Measurements from ENCODE around the gene GANAB. TPM values are rescaled to one million over a fixed set of nuclear protein-coding genes. Genes with fewer than 3 reads are reported as not detected.

The GANAB gene
- total and polyA plus RNA-seq, 4 donors = 45.2 to 209 (median 148) TPM

DNA sequence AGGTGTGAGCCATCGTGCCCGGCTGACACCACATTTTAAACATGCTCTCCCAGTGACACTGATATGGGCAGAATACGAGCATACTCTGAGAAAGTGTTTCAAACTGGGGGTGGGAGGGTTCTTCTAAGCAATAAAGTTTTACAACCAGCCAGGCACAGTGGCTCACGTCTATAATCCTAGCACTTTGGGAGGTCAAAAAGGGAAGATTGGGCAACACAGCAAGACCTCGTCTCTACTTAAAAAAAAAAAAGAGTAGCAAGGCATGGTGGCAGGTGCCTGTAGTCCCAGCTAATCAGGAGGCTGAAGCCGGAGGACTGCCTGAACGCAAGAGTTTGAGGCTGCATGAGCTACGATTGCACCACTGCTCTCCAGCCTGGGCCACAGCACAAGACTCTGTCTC is 2.2 kb downstream of the GANAB start:
- Histone ChIP-seq H3K27ac (ENCODE audit: low read depth in 1 of 2, low read length in 2 of 2) (no peak overlapping the region), H3K4me3 (ENCODE audit: low read depth in 1 of 3, low read length in 3 of 3) (no peak overlapping the region), H3K36me3 (ENCODE audit: control insufficient read depth in 4 of 4, insufficient read depth in 3 of 4, low read depth in 1 of 4, low read length in 3 of 4) (peaks cover 0 to 11% (median 5%) of the 10 kb centered on the region in 4 donors)

GRCh38 chr11:62632492-62632891 is 13.9 kb downstream of the GANAB start:
- TF ChIP-seq, protein P1, sequence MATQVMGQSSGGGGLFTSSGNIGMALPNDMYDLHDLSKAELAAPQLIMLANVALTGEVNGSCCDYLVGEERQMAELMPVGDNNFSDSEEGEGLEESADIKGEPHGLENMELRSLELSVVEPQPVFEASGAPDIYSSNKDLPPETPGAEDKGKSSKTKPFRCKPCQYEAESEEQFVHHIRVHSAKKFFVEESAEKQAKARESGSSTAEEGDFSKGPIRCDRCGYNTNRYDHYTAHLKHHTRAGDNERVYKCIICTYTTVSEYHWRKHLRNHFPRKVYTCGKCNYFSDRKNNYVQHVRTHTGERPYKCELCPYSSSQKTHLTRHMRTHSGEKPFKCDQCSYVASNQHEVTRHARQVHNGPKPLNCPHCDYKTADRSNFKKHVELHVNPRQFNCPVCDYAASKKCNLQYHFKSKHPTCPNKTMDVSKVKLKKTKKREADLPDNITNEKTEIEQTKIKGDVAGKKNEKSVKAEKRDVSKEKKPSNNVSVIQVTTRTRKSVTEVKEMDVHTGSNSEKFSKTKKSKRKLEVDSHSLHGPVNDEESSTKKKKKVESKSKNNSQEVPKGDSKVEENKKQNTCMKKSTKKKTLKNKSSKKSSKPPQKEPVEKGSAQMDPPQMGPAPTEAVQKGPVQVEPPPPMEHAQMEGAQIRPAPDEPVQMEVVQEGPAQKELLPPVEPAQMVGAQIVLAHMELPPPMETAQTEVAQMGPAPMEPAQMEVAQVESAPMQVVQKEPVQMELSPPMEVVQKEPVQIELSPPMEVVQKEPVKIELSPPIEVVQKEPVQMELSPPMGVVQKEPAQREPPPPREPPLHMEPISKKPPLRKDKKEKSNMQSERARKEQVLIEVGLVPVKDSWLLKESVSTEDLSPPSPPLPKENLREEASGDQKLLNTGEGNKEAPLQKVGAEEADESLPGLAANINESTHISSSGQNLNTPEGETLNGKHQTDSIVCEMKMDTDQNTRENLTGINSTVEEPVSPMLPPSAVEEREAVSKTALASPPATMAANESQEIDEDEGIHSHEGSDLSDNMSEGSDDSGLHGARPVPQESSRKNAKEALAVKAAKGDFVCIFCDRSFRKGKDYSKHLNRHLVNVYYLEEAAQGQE (IDR thresholded peaks at IDR 0.05) = no peak
- TF ChIP-seq, protein P2, sequence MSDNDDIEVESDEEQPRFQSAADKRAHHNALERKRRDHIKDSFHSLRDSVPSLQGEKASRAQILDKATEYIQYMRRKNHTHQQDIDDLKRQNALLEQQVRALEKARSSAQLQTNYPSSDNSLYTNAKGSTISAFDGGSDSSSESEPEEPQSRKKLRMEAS (IDR thresholded peaks at IDR 0.05) = no peak
- TF ChIP-seq GABPA (IDR thresholded peaks at IDR 0.05 in 1 of 2, conservative IDR thresholded peaks at IDR 0.05 in 1 of 2) = no peak
- TF ChIP-seq FOXA2 (IDR thresholded peaks at IDR 0.05) = no peak
- TF ChIP-seq EGR1 (IDR thresholded peaks at IDR 0.05; ENCODE audit: low read depth in 2 of 2) = no peak
- no peak for TF ChIP-seq HNF4A (conservative IDR thresholded peaks at IDR 0.05)
- TF ChIP-seq, protein P3, sequence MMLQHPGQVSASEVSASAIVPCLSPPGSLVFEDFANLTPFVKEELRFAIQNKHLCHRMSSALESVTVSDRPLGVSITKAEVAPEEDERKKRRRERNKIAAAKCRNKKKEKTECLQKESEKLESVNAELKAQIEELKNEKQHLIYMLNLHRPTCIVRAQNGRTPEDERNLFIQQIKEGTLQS (IDR thresholded peaks at IDR 0.05) = no peak
- no peak for TF ChIP-seq YY1 (IDR thresholded peaks at IDR 0.05)
- TF ChIP-seq RXRA (IDR thresholded peaks at IDR 0.05) = no peak
- TF ChIP-seq RAD21 (IDR thresholded peaks at IDR 0.05) = no peak
- no peak for TF ChIP-seq FOXA1 (IDR thresholded peaks at IDR 0.05)
- TF ChIP-seq JUND (IDR thresholded peaks at IDR 0.05) = no peak
- no peak for TF ChIP-seq ZBTB33 (IDR thresholded peaks at IDR 0.05)
- TF ChIP-seq TAF1 (conservative IDR thresholded peaks at IDR 0.05) = no peak
- Histone ChIP-seq H3K4me3 (ENCODE audit: low read depth in 1 of 3, low read length in 3 of 3) (no peak overlapping the region), H3K36me3 (ENCODE audit: control insufficient read depth in 4 of 4, insufficient read depth in 3 of 4, low read depth in 1 of 4, low read length in 3 of 4) (peaks cover 40 to 78% (median 74%) of the 10 kb centered on the region in 4 donors), H3K27ac (ENCODE audit: low read depth in 1 of 2, low read length in 2 of 2) (no peak overlapping the region), H3K27me3 (ENCODE audit: control insufficient read depth in 4 of 4, insufficient read depth in 4 of 4, low read length in 3 of 4) (no peaks in the 10 kb centered on the region), H3K9ac (ENCODE audit: low read depth in 1 of 2, low read length in 2 of 2) (no peak overlapping the region), H3K4me1 (ENCODE audit: control insufficient read depth in 4 of 4, insufficient read depth in 4 of 4, low read length in 3 of 4) (no peaks in the 10 kb centered on the region), H3K9me3 (ENCODE audit: control insufficient read depth in 4 of 4, low read length in 3 of 4) (no peaks in the 10 kb centered on the region)
- WGBS = 86% methylated on average over 6 of the region's 6 CpGs
- DNase-seq (ENCODE audit: low spot score) = no peak

More for the DNA sequence above, 2.2 kb downstream of the GANAB start:
- TF ChIP-seq SP1 (IDR thresholded peaks at IDR 0.05) (no peak), RAD21 (IDR thresholded peaks at IDR 0.05) (no peak)
- TF ChIP-seq, protein P1 (IDR thresholded peaks at IDR 0.05) = no peak
- TF ChIP-seq, protein P4, sequence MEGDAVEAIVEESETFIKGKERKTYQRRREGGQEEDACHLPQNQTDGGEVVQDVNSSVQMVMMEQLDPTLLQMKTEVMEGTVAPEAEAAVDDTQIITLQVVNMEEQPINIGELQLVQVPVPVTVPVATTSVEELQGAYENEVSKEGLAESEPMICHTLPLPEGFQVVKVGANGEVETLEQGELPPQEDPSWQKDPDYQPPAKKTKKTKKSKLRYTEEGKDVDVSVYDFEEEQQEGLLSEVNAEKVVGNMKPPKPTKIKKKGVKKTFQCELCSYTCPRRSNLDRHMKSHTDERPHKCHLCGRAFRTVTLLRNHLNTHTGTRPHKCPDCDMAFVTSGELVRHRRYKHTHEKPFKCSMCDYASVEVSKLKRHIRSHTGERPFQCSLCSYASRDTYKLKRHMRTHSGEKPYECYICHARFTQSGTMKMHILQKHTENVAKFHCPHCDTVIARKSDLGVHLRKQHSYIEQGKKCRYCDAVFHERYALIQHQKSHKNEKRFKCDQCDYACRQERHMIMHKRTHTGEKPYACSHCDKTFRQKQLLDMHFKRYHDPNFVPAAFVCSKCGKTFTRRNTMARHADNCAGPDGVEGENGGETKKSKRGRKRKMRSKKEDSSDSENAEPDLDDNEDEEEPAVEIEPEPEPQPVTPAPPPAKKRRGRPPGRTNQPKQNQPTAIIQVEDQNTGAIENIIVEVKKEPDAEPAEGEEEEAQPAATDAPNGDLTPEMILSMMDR (IDR thresholded peaks at IDR 0.05; ENCODE audit: low read depth, low read length, missing input control) = no peak
- DNase-seq (ENCODE audit: low spot score) = no peak
- H3K9ac ChIP-seq (ENCODE audit: low read depth in 1 of 2, low read length in 2 of 2) = no peak overlapping the region
- 77% methylated on average over 8 of the region's 8 CpGs for WGBS
- H3K27me3 ChIP-seq (ENCODE audit: control insufficient read depth in 4 of 4, insufficient read depth in 4 of 4, low read length in 3 of 4) = no peaks in the 10 kb centered on the region
- H3K9me3 ChIP-seq (ENCODE audit: control insufficient read depth in 4 of 4, low read length in 3 of 4) = no peaks in the 10 kb centered on the region
- H3K4me1 ChIP-seq (ENCODE audit: control insufficient read depth in 4 of 4, insufficient read depth in 4 of 4, low read length in 3 of 4) = peaks cover 4 to 31% (median 26%) of the 10 kb centered on the region in 4 donors
